Colonic mucosa (tissue), 4 donors: Measurements from ENCODE around the gene PPP1R13L. TPM values are rescaled to one million over a fixed set of nuclear protein-coding genes. Genes with fewer than 3 reads are reported as not detected.

Experiments used
- DNase-seq: peaks from one replicate; pipeline ENCODE4 v3.0.0-alpha.2; 2020
- H3K27ac ChIP-seq: fragments of 200-600 bp; one replicate; pipeline ENCODE4 v1.8.0; 2021
- H3K27me3 ChIP-seq: fragments of 200-600 bp; one replicate; pipeline ENCODE4 v1.8.0; 2021
- H3K36me3 ChIP-seq: fragments of 200-600 bp; one replicate; pipeline ENCODE4 v1.8.0; 2021
- H3K4me1 ChIP-seq: fragments of 200-600 bp; one replicate; pipeline ENCODE4 v1.8.0; 2021; ENCODE audit warnings: mild to moderate bottlenecking
- H3K4me3 ChIP-seq: fragments of 200-600 bp; one replicate; pipeline ENCODE4 v1.8.0; 2021
- H3K9ac ChIP-seq, 2 donors: one replicate each; pipeline ENCODE4 v1.7.0; 2013; ENCODE audit warnings: control low read depth in 2 of 2, low read depth in 2 of 2, low read length in 2 of 2
- H3K9me3 ChIP-seq: fragments of 200-600 bp; one replicate; pipeline ENCODE4 v1.8.0; 2021
- intact Hi-C: fragments of 100-400 bp; cut with DNase I; formaldehyde crosslinking; loops from one replicate; pipeline ENCODE4 v1.14.1; 2022
- total RNA-seq, 2 donors: library from RNA; stranded (reverse); fragmentation: NEBNext Ultra II Directional in 1 of 2; extraction: Animal tissue kit (Norgen Biotek cat#: 25700) in 1 of 2; gene quantifications; one replicate each; pipeline ENCODE4 v1.2.1, GENCODE V29; 2021
- TF ChIP-seq, protein P1 (sequence below): fragments of 200-600 bp; IDR thresholded peaks from one replicate; pipeline ENCODE4 v1.8.0; 2022; ENCODE audit warnings: antibody characterized with exemption, mild to moderate bottlenecking
- donor health status: healthy.
- donor health status: DM: no; HTN: no; CAD: no.
- donor health status: DM: no; HTN: no; CAD: no.

PPP1R13L gene
- total RNA-seq, 2 donors from 2014 or later, result 25.9 to 46.2 TPM

DNA sequence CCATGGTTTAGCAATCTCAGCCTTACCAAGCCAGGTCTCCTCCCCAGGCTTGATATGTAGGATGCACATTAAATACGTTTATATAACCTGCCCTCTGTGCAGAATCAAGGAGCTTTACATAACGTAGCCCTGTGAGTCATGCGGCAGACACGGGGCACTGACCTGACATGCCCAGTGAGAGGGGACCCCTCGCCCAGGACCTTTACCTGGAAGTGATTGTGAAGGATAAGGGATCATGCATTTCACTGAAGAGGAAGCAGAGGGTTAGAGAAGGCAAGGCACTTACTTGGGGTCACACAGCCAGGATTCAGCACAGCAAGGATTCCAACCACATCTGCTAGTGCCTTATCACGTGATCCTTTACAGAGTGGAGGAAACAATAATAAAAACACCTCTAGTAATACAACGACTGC lies 44.0 kb upstream of the PPP1R13L start:
- intact Hi-C loops, result no loop called here
- peak overlapping the region in 1 of 2 donors; percentile 74 for H3K9ac ChIP-seq
- TF ChIP-seq, protein P1, sequence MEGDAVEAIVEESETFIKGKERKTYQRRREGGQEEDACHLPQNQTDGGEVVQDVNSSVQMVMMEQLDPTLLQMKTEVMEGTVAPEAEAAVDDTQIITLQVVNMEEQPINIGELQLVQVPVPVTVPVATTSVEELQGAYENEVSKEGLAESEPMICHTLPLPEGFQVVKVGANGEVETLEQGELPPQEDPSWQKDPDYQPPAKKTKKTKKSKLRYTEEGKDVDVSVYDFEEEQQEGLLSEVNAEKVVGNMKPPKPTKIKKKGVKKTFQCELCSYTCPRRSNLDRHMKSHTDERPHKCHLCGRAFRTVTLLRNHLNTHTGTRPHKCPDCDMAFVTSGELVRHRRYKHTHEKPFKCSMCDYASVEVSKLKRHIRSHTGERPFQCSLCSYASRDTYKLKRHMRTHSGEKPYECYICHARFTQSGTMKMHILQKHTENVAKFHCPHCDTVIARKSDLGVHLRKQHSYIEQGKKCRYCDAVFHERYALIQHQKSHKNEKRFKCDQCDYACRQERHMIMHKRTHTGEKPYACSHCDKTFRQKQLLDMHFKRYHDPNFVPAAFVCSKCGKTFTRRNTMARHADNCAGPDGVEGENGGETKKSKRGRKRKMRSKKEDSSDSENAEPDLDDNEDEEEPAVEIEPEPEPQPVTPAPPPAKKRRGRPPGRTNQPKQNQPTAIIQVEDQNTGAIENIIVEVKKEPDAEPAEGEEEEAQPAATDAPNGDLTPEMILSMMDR, result no peak
- H3K36me3 ChIP-seq, result no peaks in the 10 kb centered on the region
- no peaks in the 10 kb centered on the region for H3K27me3 ChIP-seq
- H3K4me3 ChIP-seq, result no peak overlapping the region
- peaks cover 15% of the 10 kb centered on the region for H3K4me1 ChIP-seq
- DNase-seq, result no peak
- H3K9me3 ChIP-seq, result no peaks in the 10 kb centered on the region
- peak overlapping the region; percentile 69 for H3K27ac ChIP-seq

DNA sequence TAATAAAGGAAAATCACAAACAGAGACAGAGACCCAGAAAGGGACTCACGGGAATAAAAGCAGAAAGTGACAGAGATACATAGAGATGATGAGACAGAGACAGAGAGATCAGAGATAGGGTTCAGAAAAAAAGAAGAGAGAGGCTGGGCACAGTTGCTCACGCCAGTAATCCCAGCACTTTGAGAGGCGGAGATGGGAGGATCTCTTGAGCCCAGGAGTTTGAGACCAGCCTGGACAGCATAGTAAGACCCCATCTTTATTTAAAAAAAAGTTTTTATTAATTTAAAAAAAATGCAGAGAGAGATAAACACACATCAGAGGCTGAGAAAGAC lies 43.5 kb upstream of the PPP1R13L start:
- H3K27me3 ChIP-seq, result no peaks in the 10 kb centered on the region
- peak overlapping the region; percentile 69 for H3K27ac ChIP-seq
- no peaks in the 10 kb centered on the region for H3K9me3 ChIP-seq
- no peak overlapping the region for H3K4me3 ChIP-seq
- no peaks in the 10 kb centered on the region for H3K36me3 ChIP-seq
- no peak for DNase-seq
- intact Hi-C loops, result no loop called here
- TF ChIP-seq, protein P1, result no peak
- H3K4me1 ChIP-seq, result peaks cover 15% of the 10 kb centered on the region
- H3K9ac ChIP-seq, result no peak overlapping the region

DNA sequence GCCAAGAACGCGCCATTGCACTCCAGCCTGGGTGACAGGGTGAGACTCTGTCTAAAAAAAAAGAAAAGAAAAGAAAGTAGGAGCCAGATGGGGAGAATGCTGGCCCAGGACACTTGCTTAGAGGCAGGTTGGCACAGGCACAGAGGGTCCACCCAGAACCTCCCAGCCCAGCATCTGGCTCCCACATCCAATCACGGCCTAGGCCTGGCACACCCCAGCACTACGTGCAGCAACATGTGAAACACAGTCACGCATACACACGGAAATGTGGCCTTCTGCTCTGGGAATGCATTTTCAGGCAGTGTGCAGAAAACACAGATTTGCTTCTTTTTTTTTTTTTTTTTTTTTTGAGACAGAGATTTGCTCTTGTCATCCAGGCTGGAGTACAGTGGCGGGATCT lies 42.1 kb upstream of the PPP1R13L start:
- Histone ChIP-seq H3K36me3 (no peaks in the 10 kb centered on the region), H3K4me1 (peaks cover 15% of the 10 kb centered on the region), H3K27ac (peak overlapping the region; percentile 30), H3K4me3 (no peak overlapping the region), H3K27me3 (no peaks in the 10 kb centered on the region), H3K9me3 (no peaks in the 10 kb centered on the region), H3K9ac (peak overlapping the region in 1 of 2 donors; percentile 12)
- DNase-seq, result no peak
- intact Hi-C loops, result no loop called here
- TF ChIP-seq, protein P1, result no peak

DNA sequence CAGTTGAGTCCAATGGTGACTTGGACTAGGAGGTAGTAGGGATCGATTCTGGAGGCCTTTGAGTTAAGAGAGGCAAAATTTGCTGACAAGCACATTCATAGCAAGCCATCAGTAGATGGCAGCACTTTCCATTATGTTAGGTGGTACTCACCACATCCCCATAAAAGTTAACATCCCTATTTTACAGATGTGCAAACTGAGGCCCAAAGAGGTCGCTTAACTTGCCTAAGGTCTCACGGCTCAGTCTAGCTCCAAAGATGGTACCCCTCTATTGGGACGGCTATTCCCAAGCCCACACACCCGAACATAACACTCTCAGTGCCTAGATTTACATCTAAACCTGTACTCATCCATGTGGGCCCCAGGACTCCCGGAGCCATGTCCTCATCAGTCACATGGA lies 41.4 kb upstream of the PPP1R13L start:
- peaks cover 15% of the 10 kb centered on the region for H3K4me1 ChIP-seq
- no peak overlapping the region for H3K4me3 ChIP-seq
- TF ChIP-seq, protein P1, result no peak
- H3K36me3 ChIP-seq, result no peaks in the 10 kb centered on the region
- H3K27ac ChIP-seq, result no peak overlapping the region
- intact Hi-C loops, result no loop called here
- no peaks in the 10 kb centered on the region for H3K9me3 ChIP-seq
- no peak for DNase-seq
- H3K9ac ChIP-seq, result peak overlapping the region in 1 of 2 donors; percentile 16
- H3K27me3 ChIP-seq, result no peaks in the 10 kb centered on the region

DNA sequence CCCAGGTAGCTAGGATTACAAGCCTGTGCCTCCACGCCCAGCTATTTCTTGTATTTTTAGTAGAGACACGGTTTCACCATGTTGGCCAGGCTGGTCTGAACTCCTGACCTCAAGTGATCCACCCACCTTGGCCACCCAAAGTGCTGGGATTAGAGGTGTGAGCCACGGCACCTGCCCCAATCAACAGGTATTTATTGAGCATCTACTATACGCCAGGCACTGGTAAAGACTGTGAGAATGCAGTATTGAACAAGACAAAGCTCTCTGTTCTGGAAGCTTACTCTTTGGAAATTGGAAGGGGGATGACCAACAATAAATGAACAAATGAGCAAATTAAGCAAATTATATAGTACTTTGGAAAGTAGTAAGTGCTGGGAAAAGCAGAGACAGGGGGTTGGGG lies 40.3 kb upstream of the PPP1R13L start:
- Histone ChIP-seq H3K9ac (peak overlapping the region in 1 of 2 donors; percentile 86), H3K9me3 (no peaks in the 10 kb centered on the region), H3K4me3 (no peak overlapping the region), H3K27me3 (no peaks in the 10 kb centered on the region), H3K4me1 (peaks cover 13% of the 10 kb centered on the region), H3K36me3 (no peaks in the 10 kb centered on the region), H3K27ac (no peak overlapping the region)
- intact Hi-C loops, result no loop called here
- TF ChIP-seq, protein P1, result no peak
- no peak for DNase-seq
